DND-41 (cell line): ENCODE results near the gene DNAH3.

ENCODE experiments used
- ATAC-seq: fragments of 200-7000 bp; cut with Tn5 transposase; 3 replicates; pipeline ENCODE4 v1.9.1; 2021; ENCODE audit warnings: low read depth; ENCODE audit not compliant: insufficient read depth
- DNase-seq: peaks from one replicate; pipeline ENCODE4 v3.0.0-alpha.2; 2020
- H2AFZ ChIP-seq: 2 replicates; pipeline ENCODE4 v1.6.0; 2012; ENCODE audit warnings: low read depth, low read length
- H3K27ac ChIP-seq: 2 replicates; pipeline ENCODE4 v1.5.1; 2012; ENCODE audit warnings: low read length, inconsistent platforms
- H3K27me3 ChIP-seq: fragments of 200-600 bp; sonication (generic); 2 replicates; pipeline ENCODE4 v1.6.0; 2012; ENCODE audit warnings: low read length, mild to moderate bottlenecking, inconsistent platforms; ENCODE audit not compliant: insufficient read depth, poor library complexity
- H3K36me3 ChIP-seq: 2 replicates; pipeline ENCODE4 v1.5.1; 2012; ENCODE audit warnings: low read length, inconsistent platforms; ENCODE audit not compliant: insufficient read depth
- H3K4me1 ChIP-seq: 2 replicates; pipeline ENCODE4 v1.5.1; 2012; ENCODE audit warnings: mild to moderate bottlenecking, low read length; ENCODE audit not compliant: insufficient read depth
- H3K4me2 ChIP-seq: 2 replicates; pipeline ENCODE4 v1.6.0; 2012; ENCODE audit warnings: mild to moderate bottlenecking, moderate library complexity, low read length, inconsistent platforms; ENCODE audit not compliant: insufficient read depth
- H3K4me3 ChIP-seq, 2 experiments: fragments of 200-600 bp in 1 of 2; shearing (Covaris generic) in 1 of 2; 2 replicates each; pipeline ENCODE4 v1.5.1; 2012 to 2016; ENCODE audit warnings: inconsistent platforms in 2 of 2, low read length in 2 of 2, mild to moderate bottlenecking in 2 of 2, low read depth in 1 of 2, moderate library complexity in 1 of 2
- H3K79me2 ChIP-seq: 2 replicates; pipeline ENCODE4 v1.6.0; 2012; ENCODE audit warnings: low read length, inconsistent platforms; ENCODE audit not compliant: insufficient read depth
- H3K9ac ChIP-seq: 2 replicates; pipeline ENCODE4 v1.6.0; 2012; ENCODE audit warnings: low read depth, mild to moderate bottlenecking, inconsistent platforms, low read length, moderate library complexity
- H3K9me3 ChIP-seq: 2 replicates; pipeline ENCODE4 v1.5.1; 2012; ENCODE audit warnings: low read length, moderate library complexity, mild to moderate bottlenecking, inconsistent platforms; ENCODE audit not compliant: insufficient read depth, severe bottlenecking
- H4K20me1 ChIP-seq: 2 replicates; pipeline ENCODE4 v1.6.0; 2012; ENCODE audit warnings: low read length; ENCODE audit not compliant: insufficient read depth
- CTCF ChIP-seq: IDR thresholded peaks from 2 replicates; pipeline ENCODE4 v1.5.1; 2012; ENCODE audit warnings: borderline replicate concordance, low read length, moderate library complexity, mild to moderate bottlenecking; ENCODE audit not compliant: poor library complexity, severe bottlenecking; ENCODE audit errors: extremely low read depth
- EZH2 ChIP-seq: IDR thresholded peaks from 3 replicates; pipeline ENCODE4 v1.6.1; 2012; ENCODE audit warnings: borderline replicate concordance, low read depth, mild to moderate bottlenecking, moderate library complexity, low read length, inconsistent platforms; ENCODE audit not compliant: severe bottlenecking

DNAH3 gene

DNA sequence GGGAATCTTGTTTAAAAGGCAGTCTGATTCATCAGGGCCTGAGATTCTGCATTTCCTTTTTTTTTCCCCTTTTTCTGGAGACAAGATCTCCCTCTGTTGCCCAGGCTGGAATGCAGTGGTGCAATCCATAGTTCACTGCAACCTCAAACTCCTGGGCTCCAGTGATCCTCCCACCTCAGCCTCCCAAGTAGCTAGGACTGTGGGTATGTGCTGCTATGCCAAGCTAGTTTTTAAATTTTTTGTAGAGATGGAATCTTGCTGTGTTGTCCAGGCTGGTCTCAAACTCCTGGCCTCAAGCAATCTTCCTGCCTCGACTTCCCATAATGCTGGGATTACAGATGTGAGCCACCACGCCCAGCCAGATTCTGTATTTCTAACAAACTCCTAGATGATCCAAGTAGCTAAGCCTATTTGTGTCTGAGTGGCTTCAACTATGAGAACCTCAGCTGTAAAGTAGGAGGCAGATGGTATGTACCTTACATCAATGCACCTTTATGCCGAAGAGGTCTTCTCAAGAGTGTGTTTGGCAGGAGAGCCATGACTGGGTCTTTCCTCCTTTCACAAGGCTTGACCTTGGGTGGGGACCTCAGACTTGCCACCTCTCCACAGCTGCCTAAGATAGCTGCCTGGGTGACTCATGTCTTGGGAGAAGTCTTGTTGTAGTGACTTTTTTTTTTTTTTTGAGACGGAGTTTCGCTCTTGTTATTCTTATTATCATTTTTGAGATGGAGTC lies 18.8 kb upstream of the DNAH3 start:
- H3K79me2 ChIP-seq = no peaks in the 10 kb centered on the region
- H3K4me3 ChIP-seq = no peak overlapping the region
- DNase-seq (no peak), ATAC-seq (no peak)
- no peaks in the 10 kb centered on the region for H4K20me1 ChIP-seq
- H2AFZ ChIP-seq = no peak overlapping the region
- H3K27ac ChIP-seq = no peak overlapping the region
- H3K27me3 ChIP-seq = no peaks in the 10 kb centered on the region
- peaks cover 32% of the 10 kb centered on the region for H3K36me3 ChIP-seq
- TF ChIP-seq EZH2 (no peak), CTCF (no peak)
- H3K4me2 ChIP-seq = no peak overlapping the region
- no peaks in the 10 kb centered on the region for H3K9me3 ChIP-seq
- H3K9ac ChIP-seq = no peak overlapping the region
- no peaks in the 10 kb centered on the region for H3K4me1 ChIP-seq

- Histone ChIP-seq H3K27me3 (no peaks in the 10 kb centered on the region), H4K20me1 (no peaks in the 10 kb centered on the region), H3K27ac (no peak overlapping the region), H3K9ac (no peak overlapping the region), H3K4me1 (no peaks in the 10 kb centered on the region), H3K4me2 (no peak overlapping the region), H3K79me2 (no peaks in the 10 kb centered on the region), H3K9me3 (no peaks in the 10 kb centered on the region), H3K4me3 (no peak overlapping the region), H2AFZ (no peak overlapping the region), H3K36me3 (peaks cover 39% of the 10 kb centered on the region)
- ATAC-seq (no peak), DNase-seq (no peak)
- TF ChIP-seq EZH2 = no peak
Observed at GRCh38 chr16:21167929-21168602, 17.4 kb upstream of the DNAH3 start.

GRCh38 chr16:21167360-21167759 lies 16.7 kb upstream of the DNAH3 start:
- peaks cover 45% of the 10 kb centered on the region for H3K36me3 ChIP-seq
- no peak overlapping the region for H3K27ac ChIP-seq

More at GRCh38 chr16:21167360-21167759, 16.7 kb upstream of the DNAH3 start:
- no peak overlapping the region for H3K4me3 ChIP-seq
- H4K20me1 ChIP-seq = no peaks in the 10 kb centered on the region
- no peaks in the 10 kb centered on the region for H3K4me1 ChIP-seq
- no peaks in the 10 kb centered on the region for H3K9me3 ChIP-seq
- no peak overlapping the region for H3K4me2 ChIP-seq
- no peak for TF ChIP-seq EZH2
- no peak for TF ChIP-seq CTCF
- H2AFZ ChIP-seq = no peak overlapping the region
- no peaks in the 10 kb centered on the region for H3K79me2 ChIP-seq
- DNase-seq = no peak
- H3K27me3 ChIP-seq = no peaks in the 10 kb centered on the region
- no peak for ATAC-seq
- no peak overlapping the region for H3K9ac ChIP-seq
